GM12873 (cell line): ENCODE measurements around the gene OR51I1.

Experiments used
- TF ChIP-seq, protein P1 (sequence below): IDR thresholded peaks from 2 replicates; pipeline ENCODE4 v1.5.1; 2012; ENCODE audit warnings: low read depth, mild to moderate bottlenecking, moderate library complexity, low read length, control low read depth; ENCODE audit not compliant: insufficient read depth; ENCODE audit errors: missing control alignments

The OR51I1 gene, protein sequence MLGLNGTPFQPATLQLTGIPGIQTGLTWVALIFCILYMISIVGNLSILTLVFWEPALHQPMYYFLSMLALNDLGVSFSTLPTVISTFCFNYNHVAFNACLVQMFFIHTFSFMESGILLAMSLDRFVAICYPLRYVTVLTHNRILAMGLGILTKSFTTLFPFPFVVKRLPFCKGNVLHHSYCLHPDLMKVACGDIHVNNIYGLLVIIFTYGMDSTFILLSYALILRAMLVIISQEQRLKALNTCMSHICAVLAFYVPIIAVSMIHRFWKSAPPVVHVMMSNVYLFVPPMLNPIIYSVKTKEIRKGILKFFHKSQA

DNA sequence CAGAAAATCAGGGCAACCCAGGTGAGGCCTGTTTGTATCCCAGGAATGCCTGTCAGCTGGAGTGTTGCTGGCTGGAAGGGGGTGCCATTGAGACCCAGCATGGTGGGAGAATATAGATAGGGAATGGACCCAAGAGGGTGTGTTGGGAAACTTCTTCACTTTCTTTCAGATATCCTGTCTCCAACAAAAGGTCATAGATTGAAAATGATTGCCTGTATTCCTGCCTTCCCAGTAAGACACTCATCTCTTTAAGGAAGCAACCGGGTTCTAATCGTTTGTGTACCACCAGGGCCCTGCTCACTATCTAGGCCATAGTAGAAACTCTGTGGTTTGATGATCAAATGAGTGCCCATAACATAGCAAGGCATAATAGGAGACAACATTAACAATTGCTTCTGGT lies at the start of gene OR51I1:
TSS of gene OR51I1 (minus strand) at position 101 of the 400 bp plus-strand sequence. CDS start at position 101, 0 bp downstream.
- TF ChIP-seq, protein P1, sequence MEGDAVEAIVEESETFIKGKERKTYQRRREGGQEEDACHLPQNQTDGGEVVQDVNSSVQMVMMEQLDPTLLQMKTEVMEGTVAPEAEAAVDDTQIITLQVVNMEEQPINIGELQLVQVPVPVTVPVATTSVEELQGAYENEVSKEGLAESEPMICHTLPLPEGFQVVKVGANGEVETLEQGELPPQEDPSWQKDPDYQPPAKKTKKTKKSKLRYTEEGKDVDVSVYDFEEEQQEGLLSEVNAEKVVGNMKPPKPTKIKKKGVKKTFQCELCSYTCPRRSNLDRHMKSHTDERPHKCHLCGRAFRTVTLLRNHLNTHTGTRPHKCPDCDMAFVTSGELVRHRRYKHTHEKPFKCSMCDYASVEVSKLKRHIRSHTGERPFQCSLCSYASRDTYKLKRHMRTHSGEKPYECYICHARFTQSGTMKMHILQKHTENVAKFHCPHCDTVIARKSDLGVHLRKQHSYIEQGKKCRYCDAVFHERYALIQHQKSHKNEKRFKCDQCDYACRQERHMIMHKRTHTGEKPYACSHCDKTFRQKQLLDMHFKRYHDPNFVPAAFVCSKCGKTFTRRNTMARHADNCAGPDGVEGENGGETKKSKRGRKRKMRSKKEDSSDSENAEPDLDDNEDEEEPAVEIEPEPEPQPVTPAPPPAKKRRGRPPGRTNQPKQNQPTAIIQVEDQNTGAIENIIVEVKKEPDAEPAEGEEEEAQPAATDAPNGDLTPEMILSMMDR = no peak

DNA sequence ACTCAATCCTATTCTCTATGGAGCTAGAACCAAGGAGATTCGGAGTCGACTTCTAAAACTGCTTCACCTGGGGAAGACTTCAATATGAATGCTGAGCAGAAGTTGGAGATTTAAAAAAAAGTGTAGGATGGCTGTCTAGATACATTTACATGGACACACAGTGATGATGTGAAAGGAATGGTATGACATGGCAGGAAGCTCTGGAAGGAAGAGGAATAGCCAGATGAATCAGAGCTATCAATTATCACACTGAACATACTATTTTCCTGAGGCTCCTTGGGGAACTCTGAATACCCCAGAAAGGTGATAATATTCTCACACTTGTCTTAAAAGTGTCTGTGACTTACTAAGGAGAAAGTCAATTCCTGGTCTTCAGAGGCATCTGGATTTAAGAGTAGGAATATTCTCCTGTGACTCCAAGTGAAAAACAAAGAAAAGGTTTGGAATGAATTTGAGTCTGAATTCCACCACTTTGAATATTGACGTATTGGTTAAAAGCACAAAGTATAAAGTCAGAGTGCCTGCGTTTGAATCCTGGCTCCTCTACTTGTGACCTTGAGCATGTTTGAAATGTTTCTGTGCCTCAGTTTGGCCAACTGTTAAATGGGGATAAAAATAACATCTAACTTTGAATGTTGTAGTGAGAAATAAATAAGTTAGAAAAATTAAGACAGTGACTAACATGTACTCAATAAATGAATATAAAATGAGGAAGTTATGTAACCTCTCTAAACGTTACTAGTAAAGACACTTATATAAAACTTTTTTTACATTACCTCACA lies 48.5 kb upstream of the OR51I1 start:
- TF ChIP-seq, protein P1 = no peak

DNA sequence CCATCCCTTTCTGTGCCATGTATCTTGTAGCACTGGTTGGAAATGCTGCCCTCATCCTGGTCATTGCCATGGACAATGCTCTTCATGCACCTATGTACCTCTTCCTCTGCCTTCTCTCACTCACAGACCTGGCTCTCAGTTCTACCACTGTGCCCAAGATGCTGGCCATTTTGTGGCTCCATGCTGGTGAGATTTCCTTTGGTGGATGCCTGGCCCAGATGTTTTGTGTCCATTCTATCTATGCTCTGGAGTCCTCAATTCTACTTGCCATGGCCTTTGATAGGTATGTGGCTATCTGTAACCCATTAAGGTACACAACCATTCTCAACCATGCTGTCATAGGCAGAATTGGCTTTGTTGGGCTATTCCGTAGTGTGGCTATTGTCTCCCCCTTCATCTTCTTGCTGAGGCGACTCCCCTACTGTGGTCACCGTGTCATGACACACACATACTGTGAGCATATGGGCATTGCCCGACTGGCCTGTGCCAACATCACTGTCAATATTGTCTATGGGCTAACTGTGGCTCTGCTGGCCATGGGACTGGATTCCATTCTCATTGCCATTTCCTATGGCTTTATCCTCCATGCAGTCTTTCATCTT lies 47.6 kb upstream of the OR51I1 start:
- TF ChIP-seq, protein P1 = no peak

DNA sequence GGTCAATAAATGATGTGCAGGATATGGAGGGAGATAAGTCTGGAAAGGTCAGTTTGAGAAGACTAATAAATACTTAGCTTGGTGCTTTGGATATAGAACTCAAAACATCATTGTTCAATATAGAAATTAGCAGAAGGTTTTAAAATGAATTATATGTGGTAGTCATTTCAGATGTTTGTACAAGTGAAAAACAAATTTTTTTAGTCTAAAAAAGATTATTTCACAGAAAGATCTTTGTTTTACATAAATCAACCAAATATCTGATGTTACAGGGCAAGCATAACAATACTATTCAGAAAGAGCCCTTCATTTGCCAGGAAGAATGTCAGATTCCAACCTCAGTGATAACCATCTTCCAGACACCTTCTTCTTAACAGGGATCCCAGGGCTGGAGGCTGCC lies 47.1 kb upstream of the OR51I1 start, which contains the start of gene OR52D1:
TSS of gene OR52D1 (plus strand) at position 301 of the 400 bp plus-strand sequence. CDS start at position 323, 22 bp downstream.
- TF ChIP-seq, protein P1 = no peak

DNA sequence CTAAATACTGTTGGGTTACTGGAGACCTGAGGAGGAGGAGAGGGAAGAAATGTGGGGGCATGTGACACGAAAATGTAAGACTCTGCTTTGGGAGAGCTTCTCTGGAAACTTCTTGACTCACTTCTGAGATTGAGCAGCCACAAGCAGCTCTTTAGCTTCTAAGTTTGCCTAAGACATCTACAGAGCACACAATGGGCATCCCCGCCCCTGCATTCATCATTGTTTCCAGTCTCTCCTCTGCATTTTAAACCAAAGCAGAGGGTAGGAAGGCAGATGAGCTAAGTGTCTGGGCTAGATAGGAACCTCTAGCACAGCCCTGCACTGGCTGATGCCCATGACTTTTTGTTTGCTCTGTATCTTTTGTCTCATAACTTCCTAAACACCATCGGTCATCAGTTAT lies 45.1 kb upstream of the OR51I1 start:
- TF ChIP-seq, protein P1 = no peak

DNA sequence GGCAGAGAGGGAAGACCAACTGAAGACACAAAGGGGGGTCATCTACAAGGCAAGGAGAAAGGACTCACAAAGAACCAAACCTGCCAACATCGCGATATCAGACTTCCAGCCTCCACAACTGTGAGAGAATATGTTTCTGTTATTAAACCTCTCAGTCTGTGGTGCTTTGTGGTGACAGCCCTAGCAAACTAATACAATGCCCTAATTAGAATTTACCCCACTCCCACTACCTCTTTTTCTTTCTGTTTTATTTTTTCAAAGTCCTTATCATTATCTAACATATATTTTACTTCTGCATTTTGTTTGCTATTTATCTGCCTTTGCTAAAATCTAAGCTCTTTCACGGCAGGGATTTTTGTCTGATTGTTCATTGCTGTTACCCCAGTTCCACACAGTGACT lies 44.7 kb upstream of the OR51I1 start:
- TF ChIP-seq, protein P1 = no peak
